ENCODE measurements around the gene PGAM2.

The PGAM2 gene

GRCh38 chr7:44083796-44084195 lies 18.4 kb upstream of the PGAM2 start:
- DNase-seq (ENCODE audit: low read depth) = no peak

GRCh38 chr7:44082541-44083207 lies 17.3 kb upstream of the PGAM2 start:
- peak; percentile 99 for DNase-seq (ENCODE audit: low read depth)

GRCh38 chr7:44081266-44081748 lies 15.9 kb upstream of the PGAM2 start:
- DNase-seq (ENCODE audit: low read depth) = no peak

- DNase-seq (ENCODE audit: low read depth) = no peak
Measured at GRCh38 chr7:44080686-44081265, 15.4 kb upstream of the PGAM2 start.

GRCh38 chr7:44080118-44080517 lies 14.8 kb upstream of the PGAM2 start:
- no peak for DNase-seq (ENCODE audit: low read depth)

- no peak for DNase-seq (ENCODE audit: low read depth)
Measured at GRCh38 chr7:44079331-44080021, 14.1 kb upstream of the PGAM2 start.

- DNase-seq (ENCODE audit: low read depth) = no peak
Measured at GRCh38 chr7:44078521-44078920, 13.2 kb upstream of the PGAM2 start.

GRCh38 chr7:44077681-44078091 lies 12.3 kb upstream of the PGAM2 start:
- no peak for DNase-seq (ENCODE audit: low read depth)

- DNase-seq (ENCODE audit: low read depth) = no peak
Measured at GRCh38 chr7:44077061-44077460, 11.7 kb upstream of the PGAM2 start.

- no peak for DNase-seq (ENCODE audit: low read depth)
Measured at GRCh38 chr7:44076101-44076895, 10.9 kb upstream of the PGAM2 start.

GRCh38 chr7:44075296-44076075 lies 10.1 kb upstream of the PGAM2 start:
- DNase-seq (ENCODE audit: low read depth) = no peak

- DNase-seq (ENCODE audit: low read depth) = no peak
Measured at GRCh38 chr7:44074349-44074695, 9.0 kb upstream of the PGAM2 start.

- peak; percentile 51 for DNase-seq (ENCODE audit: low read depth)
Measured at GRCh38 chr7:44073664-44074348, 8.4 kb upstream of the PGAM2 start.

- DNase-seq (ENCODE audit: low read depth) = peak; percentile 79
Measured at GRCh38 chr7:44072364-44073231, 7.2 kb upstream of the PGAM2 start.

GRCh38 chr7:44071726-44072363 lies 6.5 kb upstream of the PGAM2 start:
- no peak for DNase-seq (ENCODE audit: low read depth)

GRCh38 chr7:44068054-44068453 lies 2.7 kb upstream of the PGAM2 start:
- DNase-seq (ENCODE audit: low read depth) = no peak

GRCh38 chr7:44067064-44067951 lies 1.9 kb upstream of the PGAM2 start:
- DNase-seq (ENCODE audit: low read depth) = no peak

GRCh38 chr7:44066494-44067063 lies 1.2 kb upstream of the PGAM2 start:
- no peak for DNase-seq (ENCODE audit: low read depth)

All from GM04504 (cell line).